Measurements from ENCODE around the gene MADD. TPM values are rescaled to one million over a fixed set of nuclear protein-coding genes. Genes with fewer than 3 reads are reported as not detected.

MADD gene
- total RNA-seq, 1 donor from 2014 or later: 9.0 TPM

DNA sequence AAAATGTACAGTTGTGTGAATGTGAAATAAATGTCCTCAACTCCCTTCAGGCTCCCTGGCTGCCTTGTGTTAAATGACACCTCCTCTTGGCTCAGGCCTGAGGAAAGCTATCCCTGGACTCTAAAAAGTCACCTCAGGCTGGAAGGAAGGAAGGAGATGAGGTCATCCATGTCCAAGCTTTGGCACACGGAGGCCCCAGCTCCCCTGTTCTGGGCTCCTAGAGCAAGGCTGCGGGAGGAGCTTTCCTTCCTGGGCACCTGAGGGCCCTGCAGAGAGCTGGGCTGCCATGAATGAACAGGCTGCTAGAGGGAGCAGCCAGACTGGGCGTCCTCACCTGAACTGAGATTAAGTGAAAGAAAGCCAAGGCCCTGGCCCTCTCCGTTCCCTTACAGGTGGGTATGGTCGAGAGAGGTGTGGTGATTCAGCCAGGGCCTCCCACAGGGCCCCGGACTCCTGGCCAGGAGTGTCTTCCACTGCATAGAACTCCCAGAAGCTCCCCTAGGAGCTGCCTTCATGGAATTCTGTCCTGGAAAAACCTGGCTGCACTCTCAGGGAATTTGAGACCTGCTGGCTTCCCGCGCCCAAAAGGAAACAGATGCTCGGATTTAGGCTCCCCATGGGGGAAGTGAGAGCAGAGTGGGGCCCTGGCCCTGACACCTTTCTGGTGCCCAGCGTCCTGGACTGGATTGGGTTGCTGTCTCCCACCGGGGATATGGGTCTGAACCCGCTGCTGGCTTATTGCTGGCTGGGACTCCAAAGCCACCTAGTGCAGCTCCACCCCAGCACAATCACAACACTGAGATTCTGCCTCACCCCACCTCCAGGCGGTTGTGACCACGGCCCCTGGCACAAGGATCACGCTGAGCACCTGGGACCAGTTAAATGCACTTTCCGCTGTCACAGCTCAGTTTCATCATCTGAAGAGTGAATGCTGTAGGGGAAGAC, 60.3 kb downstream of the MADD start:
- FAIRE-seq (no peak), DNase-seq (ENCODE audit: low read depth) (peak; percentile 20)

DNA sequence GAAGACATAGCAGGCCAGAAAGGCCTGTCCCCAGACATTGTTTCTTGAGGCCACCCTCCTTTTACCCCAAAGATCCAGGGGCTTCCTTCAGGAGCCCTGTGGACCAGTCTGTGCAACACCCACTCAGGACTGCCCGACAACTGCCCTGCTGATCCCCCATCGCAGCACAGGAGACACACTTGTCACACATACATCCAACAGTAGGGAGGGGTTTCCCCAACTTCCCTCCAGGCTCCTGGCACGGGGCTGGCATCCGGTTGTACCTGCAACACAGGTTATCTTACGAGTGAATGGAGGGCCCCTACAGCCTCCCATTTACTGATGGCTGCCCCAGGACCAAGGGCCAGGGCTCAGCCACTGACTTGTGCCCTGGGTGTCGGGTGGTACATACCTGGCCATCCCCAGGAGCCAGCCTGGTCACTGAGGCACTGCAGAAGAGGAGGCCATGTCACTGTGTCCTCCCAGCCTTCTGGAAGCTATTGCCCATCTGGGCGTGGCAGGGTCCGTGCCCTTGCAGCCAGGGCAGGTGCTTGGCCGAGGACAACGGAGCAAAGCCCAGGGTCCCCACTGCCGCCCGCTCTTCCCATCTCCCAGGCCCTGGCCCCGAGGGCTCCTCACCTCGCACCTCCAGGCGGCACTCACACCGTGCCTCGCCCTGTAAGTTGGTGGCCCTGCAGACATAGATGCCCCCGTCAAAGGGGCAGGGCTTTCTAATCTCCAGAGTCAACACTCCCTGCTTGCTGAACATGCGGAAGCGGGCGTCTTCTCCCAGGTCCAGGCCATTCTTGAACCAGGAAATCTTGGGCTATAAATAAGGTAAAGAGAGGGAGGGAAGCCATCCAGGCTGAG, 61.7 kb downstream of the MADD start:
- no peaks in the 10 kb centered on the region for H3K27me3 ChIP-seq (ENCODE audit: control insufficient read depth, insufficient read depth, low read length)
- TF ChIP-seq, protein P1, sequence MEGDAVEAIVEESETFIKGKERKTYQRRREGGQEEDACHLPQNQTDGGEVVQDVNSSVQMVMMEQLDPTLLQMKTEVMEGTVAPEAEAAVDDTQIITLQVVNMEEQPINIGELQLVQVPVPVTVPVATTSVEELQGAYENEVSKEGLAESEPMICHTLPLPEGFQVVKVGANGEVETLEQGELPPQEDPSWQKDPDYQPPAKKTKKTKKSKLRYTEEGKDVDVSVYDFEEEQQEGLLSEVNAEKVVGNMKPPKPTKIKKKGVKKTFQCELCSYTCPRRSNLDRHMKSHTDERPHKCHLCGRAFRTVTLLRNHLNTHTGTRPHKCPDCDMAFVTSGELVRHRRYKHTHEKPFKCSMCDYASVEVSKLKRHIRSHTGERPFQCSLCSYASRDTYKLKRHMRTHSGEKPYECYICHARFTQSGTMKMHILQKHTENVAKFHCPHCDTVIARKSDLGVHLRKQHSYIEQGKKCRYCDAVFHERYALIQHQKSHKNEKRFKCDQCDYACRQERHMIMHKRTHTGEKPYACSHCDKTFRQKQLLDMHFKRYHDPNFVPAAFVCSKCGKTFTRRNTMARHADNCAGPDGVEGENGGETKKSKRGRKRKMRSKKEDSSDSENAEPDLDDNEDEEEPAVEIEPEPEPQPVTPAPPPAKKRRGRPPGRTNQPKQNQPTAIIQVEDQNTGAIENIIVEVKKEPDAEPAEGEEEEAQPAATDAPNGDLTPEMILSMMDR (IDR thresholded peaks at IDR 0.05; ENCODE audit: insufficient read depth, low read length, severe bottlenecking): no peak
- no peak overlapping the region for H3K4me3 ChIP-seq (ENCODE audit: low read depth, low read length)
- peak; percentile 60 for FAIRE-seq
- DNase-seq (ENCODE audit: low read depth): no peak
- H3K36me3 ChIP-seq (ENCODE audit: control insufficient read depth, insufficient read depth, low read length): peaks cover 10% of the 10 kb centered on the region

More for the DNA sequence above, 60.3 kb downstream of the MADD start:
- no peaks in the 10 kb centered on the region for H3K27me3 ChIP-seq (ENCODE audit: control insufficient read depth, insufficient read depth, low read length)
- H3K36me3 ChIP-seq (ENCODE audit: control insufficient read depth, insufficient read depth, low read length): peaks cover 12% of the 10 kb centered on the region
- no peak overlapping the region for H3K4me3 ChIP-seq (ENCODE audit: low read depth, low read length)
- TF ChIP-seq, protein P1 (IDR thresholded peaks at IDR 0.05; ENCODE audit: insufficient read depth, low read length, severe bottlenecking): no peak

DNA sequence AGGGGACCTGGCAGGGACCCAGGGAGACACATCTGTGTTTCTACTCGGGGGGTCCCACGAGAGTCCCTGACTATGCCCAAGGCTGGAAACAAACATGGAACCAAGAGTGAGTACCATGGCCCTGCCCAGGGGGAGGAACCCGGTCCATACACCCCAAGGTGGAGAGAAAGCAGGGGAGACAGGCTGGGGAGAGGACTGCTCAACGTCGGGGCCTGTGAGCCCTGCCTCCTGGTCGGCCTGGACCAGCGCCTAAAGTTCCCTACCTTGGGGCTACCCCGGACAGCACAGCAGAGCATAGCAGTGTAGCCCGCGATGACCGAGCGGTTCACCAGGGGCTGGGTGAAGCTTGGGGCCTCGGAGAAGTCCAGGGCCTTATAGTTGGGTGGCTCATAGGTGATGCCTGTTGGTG, 62.4 kb downstream of the MADD start:
- H3K4me3 ChIP-seq (ENCODE audit: low read depth, low read length): no peak overlapping the region
- peaks cover 6% of the 10 kb centered on the region for H3K36me3 ChIP-seq (ENCODE audit: control insufficient read depth, insufficient read depth, low read length)
- TF ChIP-seq, protein P1 (IDR thresholded peaks at IDR 0.05; ENCODE audit: insufficient read depth, low read length, severe bottlenecking): no peak
- no peaks in the 10 kb centered on the region for H3K27me3 ChIP-seq (ENCODE audit: control insufficient read depth, insufficient read depth, low read length)
- FAIRE-seq (no peak), DNase-seq (ENCODE audit: low read depth) (no peak)

DNA sequence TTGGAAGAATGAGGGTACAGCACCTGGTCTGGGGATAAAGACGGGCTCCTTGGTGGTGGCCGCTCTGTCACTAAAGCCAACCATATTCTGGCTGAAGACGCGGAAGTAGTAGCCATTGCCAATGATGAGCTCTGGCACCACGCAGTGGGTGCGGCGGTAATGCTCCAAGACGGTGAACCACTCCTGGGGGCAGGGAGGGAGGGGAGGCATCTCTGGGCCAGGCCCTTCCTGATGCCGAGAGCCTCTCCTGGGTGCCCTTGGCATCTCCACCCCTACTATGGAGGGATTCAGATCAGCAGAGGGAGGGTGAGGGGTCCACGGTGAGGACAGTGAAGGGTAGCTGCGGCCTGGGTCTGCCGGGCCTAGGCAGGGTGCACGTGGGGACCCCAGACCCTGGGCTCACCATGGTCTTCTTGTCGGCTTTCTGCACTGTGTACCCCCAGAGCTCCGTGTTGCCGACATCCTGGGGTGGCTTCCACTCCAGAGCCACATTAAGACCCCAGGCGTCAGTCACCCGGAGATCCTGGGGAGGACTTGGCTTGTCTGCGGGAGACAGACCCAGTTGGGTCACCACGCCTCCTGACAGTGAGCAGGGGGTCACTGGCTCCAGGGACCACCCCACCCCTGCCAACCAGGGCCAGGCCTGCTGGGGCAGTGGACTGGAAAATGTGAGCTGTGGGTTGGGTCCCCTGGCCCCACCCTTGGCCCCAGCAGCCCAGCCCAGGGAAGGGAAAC, 63.0 kb downstream of the MADD start:
- Histone ChIP-seq H3K27me3 (ENCODE audit: control insufficient read depth, insufficient read depth, low read length) (no peaks in the 10 kb centered on the region), H3K4me3 (ENCODE audit: low read depth, low read length) (no peak overlapping the region), H3K36me3 (ENCODE audit: control insufficient read depth, insufficient read depth, low read length) (peaks cover 5% of the 10 kb centered on the region)
- DNase-seq (ENCODE audit: low read depth) (no peak), FAIRE-seq (no peak)
- TF ChIP-seq, protein P1 (IDR thresholded peaks at IDR 0.05; ENCODE audit: insufficient read depth, low read length, severe bottlenecking): no peak

DNA sequence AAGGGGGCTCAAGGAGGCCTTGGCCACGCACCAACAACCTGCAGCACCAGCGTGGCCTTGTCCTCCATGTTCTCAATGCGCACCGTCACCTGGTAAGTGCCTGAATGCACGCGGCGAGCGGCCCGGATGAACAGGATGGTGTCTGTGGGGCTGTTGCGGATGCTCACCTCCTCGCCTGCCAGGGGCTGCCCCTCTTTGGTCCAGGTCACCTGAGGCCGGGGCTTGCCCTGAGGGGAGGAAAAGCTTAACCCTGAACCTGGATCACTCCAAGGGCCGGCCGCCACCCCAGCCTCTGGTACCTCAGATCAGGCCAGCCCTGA, 63.6 kb downstream of the MADD start:
- Histone ChIP-seq H3K4me3 (ENCODE audit: low read depth, low read length) (no peak overlapping the region), H3K36me3 (ENCODE audit: control insufficient read depth, insufficient read depth, low read length) (peaks cover 4% of the 10 kb centered on the region), H3K27me3 (ENCODE audit: control insufficient read depth, insufficient read depth, low read length) (no peaks in the 10 kb centered on the region)
- TF ChIP-seq, protein P1 (IDR thresholded peaks at IDR 0.05; ENCODE audit: insufficient read depth, low read length, severe bottlenecking): no peak
- no peak for FAIRE-seq
- DNase-seq (ENCODE audit: low read depth): no peak
